Stimulated activated CD4-positive, alpha-beta T cell treated with anti-CD3 and anti-CD28 coated beads, TNF-alpha, amount 100 ng/mL, for 48 hours (primary cell): ENCODE results near the gene CRAMP1.
"Not testable (repeated sequence)": the region's sequence is repeated elsewhere in the genome, so short reads cannot be mapped to it uniquely, and the experiment has no call there.

ENCODE experiments used
- DNase-seq, 3 donors: peaks; one replicate each; pipeline ENCODE4 v3.0.0-alpha.2; 2020; ENCODE audit warnings: low read depth in 3 of 3

CRAMP1 gene

GRCh38 chr16:1612320-1613111 lies at the start of gene CRAMP1:
CRAMP1 (plus strand) TSS chr16:1612360; CDS start chr16:1614640, 2,280 bp downstream.
- peak in 1 of 3 donors; percentile 10 for DNase-seq

- DNase-seq, result no peak
Measured at GRCh38 chr16:1563786-1564185, 48.4 kb upstream of the CRAMP1 start.

DNA sequence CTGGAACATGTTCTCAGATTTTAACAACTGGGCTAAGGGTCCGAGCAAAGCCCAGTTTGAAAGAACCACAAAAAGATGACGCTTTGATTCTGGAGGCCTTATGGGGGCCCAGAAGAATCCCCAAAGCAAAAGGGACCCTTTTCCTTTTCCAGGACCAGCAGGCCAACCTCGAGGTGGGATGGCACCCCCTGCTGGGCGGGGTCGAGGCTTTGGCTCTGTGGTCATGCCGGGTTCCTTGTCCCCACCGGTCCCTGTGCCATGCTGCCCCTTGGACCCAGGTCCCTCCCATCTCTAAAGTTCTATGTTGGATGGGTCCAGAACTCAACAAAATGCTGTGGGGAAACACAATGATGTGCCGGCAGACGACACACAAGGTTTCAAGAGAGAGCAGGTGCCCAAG lies 47.8 kb upstream of the CRAMP1 start:
- DNase-seq, result no peak

- DNase-seq, result no peak
Measured at GRCh38 chr16:1565083-1565805, 46.9 kb upstream of the CRAMP1 start.

DNA sequence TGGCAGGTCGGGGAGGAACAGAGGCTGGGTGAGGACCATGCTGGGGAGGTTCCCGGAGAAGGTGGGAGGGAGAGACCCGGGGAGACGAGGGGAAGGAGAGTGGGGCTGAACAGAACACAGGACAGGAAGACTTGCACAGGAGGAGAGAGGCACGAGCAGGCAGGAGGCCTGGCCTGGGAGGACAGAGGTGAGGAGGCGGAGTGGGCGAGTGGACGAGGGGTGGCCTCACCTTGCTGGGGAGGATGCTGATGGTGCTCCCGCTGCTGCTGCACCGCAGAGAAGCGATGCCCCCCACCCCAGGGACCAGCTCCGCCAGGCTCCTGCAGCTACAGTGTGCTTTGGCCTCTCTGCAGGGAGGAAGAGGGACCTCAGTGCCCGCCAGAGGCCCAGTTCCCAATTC lies 44.2 kb upstream of the CRAMP1 start:
- no peak for DNase-seq

- DNase-seq, result no peak
Measured at GRCh38 chr16:1571012-1571671, 41.0 kb upstream of the CRAMP1 start.

GRCh38 chr16:1572673-1573072 lies 39.5 kb upstream of the CRAMP1 start:
- DNase-seq, result no peak

DNA sequence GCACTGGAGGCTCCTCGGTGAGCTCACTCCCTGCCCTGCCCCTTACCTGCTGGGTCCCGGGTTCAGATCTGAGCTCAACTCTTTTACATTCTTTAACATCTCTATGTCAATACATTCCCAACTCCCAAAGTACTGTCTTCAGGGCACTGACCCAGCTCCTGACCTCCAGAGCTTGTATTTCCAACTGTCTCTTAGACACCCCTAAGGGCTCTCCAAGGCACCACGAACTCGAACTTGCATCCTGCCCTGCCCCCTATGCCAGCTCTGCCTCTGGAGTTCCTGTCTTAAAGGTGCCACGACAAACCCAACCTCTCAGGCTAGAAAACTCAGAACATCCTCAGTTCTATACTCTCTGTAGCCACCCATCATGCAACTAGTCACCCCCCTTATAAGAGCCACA lies 38.9 kb upstream of the CRAMP1 start:
- DNase-seq, result no peak

DNA sequence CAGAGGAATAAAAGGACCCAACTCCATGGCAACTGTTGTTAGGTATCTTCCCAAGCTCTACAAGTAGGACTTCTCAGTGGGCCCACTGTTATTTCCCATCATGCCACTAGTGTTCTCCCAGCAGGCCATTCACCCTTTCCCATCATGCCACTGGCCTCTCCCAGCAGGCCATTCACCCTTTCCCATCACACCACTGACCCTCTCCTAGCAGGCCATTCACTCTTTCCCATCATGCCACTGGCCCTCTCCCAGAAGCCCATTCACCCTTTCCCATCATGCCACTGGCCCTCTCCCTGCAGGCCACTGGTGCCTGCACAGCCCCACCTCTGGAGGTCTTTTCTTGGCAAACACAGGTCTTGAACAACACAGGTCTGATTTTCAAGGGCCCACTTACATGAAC lies 36.6 kb upstream of the CRAMP1 start:
- DNase-seq, result no peak

DNA sequence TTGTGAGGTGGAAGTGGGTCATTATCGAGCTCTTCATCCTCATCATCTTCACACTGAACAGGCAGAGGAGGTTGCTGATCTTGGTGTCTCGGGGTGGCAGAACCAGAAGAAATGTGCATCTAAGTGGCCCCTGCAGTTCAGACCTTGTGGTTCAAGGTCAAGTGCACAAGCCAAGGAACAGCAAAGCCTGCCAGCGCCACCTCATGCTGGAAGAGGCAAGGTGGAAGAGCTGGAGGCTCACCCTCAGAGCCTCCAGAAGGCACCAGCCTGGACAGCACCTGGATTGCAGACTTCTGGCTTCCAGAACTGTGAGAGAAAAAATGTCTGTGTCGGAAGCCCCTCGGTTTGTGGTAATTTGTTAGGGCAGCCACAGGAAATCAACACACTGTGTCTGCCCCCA lies 32.9 kb upstream of the CRAMP1 start:
- DNase-seq, result no peak

GRCh38 chr16:1580256-1580655 lies 31.9 kb upstream of the CRAMP1 start:
- no peak for DNase-seq

DNA sequence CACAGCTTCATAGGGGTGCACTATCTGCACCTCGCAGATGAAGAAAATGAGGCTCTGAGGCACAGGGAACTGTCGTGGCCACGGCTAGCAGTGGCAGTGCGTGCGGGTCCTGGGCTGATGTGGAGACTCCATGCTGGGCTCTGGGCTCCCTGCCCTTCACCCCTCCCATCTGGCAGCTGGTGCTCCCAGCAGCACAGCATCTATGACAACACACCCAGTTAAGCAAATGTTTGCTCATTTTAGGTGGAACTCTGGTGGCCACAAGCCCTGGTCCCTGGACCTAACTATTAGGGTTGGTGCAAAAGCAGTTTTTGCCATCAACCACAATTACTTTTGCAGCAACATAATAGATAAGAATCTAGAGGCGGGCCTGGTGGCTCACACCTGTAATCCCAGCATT lies 31.2 kb upstream of the CRAMP1 start:
- no peak for DNase-seq

GRCh38 chr16:1581804-1582203 lies 30.4 kb upstream of the CRAMP1 start:
- DNase-seq, result no peak

DNA sequence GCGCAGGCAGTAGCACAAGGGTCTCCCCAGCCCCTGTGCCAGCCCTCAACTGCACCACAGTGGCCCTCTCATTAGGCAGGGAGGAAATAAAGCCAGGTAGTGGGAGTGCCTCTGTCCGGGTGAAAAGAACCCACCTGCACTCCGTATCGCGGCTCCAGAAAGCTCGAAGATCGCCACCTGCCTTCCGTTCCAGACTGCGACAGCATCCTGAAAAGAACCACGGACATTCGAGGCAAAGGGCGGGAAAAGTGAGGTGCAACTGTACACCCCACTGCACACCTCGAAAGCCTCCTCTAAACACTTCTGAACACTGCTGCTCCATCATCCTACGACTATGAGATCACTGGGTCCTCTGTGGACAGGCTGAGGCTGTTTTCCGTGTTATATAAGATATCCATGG lies 29.0 kb upstream of the CRAMP1 start:
- DNase-seq, result no peak

DNA sequence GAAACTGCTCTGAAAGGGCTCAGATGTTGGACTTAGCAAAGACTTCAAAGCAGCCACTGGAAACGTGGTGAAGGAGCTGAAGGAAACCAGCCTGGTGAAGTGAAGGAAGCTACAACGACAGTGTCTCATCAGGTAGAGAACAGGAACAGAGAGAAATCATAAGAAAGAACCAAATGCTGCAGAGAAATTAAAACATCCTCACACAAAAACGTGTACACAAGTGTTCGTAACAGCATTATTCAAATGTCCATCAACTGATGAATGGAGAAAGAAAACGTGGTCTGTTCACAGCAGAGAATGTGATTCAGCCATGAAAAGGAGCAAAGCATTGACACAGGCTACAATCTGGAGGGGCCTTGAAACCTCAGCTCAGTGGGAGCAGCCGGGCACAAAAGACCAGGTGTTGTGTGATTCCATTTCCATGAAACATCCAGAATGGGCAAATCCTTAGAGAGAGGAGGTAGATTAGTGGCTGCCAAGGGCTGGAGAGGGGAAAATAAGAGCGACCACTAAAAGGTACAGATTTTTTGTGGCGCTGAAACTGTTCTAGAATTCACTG lies 27.2 kb upstream of the CRAMP1 start:
- no peak for DNase-seq

- no peak for DNase-seq
Measured at GRCh38 chr16:1590366-1590765, 21.8 kb upstream of the CRAMP1 start.

DNA sequence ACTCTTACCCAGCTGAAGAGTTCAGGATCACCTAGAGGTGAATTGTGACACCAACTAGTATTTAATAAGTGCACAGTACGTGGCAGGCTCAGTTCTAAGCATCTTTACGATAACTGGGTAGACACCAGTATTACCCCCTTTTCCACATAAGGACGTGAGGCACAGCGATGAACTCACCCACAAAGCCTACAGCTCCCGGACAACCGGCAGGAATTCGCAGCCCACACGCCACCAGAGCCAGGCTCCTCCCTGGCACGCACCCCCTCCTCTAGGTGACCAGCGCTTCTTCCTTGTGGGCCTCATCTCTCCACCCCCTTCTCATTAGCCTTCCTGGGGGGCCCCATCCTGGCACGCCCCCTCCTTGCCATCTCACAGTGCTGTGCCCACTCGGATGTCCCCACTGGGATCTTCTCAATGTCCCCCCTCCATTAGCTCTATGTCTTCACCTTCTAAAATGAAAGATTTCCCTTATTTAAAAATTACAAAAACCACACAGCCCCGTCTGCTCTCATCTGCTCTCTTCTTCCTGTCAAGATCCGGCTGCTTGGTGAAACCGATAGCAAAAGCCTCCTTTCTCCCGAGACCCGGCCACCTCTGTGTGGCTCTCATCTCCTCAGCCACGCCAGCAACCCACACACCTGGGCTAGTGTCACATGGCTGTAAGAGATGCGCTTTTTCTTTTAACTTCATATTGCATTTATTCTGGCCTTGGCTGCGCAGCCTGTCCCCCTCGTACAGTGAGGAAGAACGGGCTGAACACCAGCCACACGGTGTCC lies 21.0 kb upstream of the CRAMP1 start:
- DNase-seq, result no peak

- DNase-seq, result no peak
Measured at GRCh38 chr16:1592446-1592845, 19.7 kb upstream of the CRAMP1 start.

DNA sequence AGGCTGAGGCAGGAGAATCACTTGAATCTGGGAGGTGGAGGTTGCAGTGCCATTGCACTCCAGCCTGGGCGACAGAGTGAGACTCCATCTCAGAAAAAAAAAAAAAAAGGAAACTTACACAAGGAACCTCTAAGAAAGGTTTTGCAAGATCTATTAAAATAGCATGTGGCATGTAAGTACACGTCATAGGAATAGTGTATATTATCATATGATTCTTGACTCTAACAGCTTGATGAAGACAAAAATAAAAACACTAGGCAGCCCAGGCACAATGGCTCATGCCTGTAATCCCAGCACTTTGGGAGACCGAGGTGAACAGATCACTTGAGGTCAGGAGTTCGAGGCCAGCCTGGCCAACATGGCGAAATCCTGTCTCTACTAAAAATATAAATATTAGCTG lies 16.6 kb upstream of the CRAMP1 start:
- not testable (repeated sequence) for DNase-seq

GRCh38 chr16:1596516-1596915 lies 15.6 kb upstream of the CRAMP1 start:
- no peak for DNase-seq

GRCh38 chr16:1597154-1597553 lies 15.0 kb upstream of the CRAMP1 start:
- DNase-seq, result no peak

- DNase-seq, result no peak
Measured at GRCh38 chr16:1601031-1601430, 11.1 kb upstream of the CRAMP1 start.
